Suprapubic skin (tissue), 4 donors: ENCODE data around the gene CTDNEP1. TPM values are rescaled to one million over a fixed set of nuclear protein-coding genes. Genes with fewer than 3 reads are reported as not detected.

Experiments
- DNase-seq, 2 donors: peaks; one replicate each; pipeline ENCODE4 v3.0.0-alpha.2; 2019; ENCODE audit warnings: low spot score in 2 of 2
- H3K27ac ChIP-seq: fragments of 200-600 bp; sonication (generic); one replicate; pipeline ENCODE4 v1.5.1; 2019
- H3K27me3 ChIP-seq: fragments of 200-600 bp; sonication (generic); one replicate; pipeline ENCODE4 v1.5.1; 2019
- H3K36me3 ChIP-seq: fragments of 200-600 bp; sonication (generic); one replicate; pipeline ENCODE4 v1.5.1; 2019
- H3K4me1 ChIP-seq: fragments of 200-600 bp; sonication (generic); one replicate; pipeline ENCODE4 v1.5.1; 2019
- H3K4me3 ChIP-seq: fragments of 200-600 bp; sonication (generic); one replicate; pipeline ENCODE4 v1.5.1; 2019; ENCODE audit warnings: mild to moderate bottlenecking
- H3K9me3 ChIP-seq: fragments of 200-600 bp; sonication (generic); one replicate; pipeline ENCODE4 v1.5.1; 2019
- EP300 ChIP-seq: sonication (generic); formaldehyde crosslinking; IDR thresholded peaks from one replicate; pipeline ENCODE4 v1.6.1; 2017; ENCODE audit warnings: antibody characterized with exemption
- POLR2A ChIP-seq, 2 donors: fragments of 450-650 bp; IDR thresholded peaks; one replicate each; pipeline ENCODE4 v1.6.1; 2017; ENCODE audit warnings: antibody characterized with exemption in 2 of 2, mild to moderate bottlenecking in 2 of 2, moderate library complexity in 2 of 2
- POLR2AphosphoS5 ChIP-seq, 3 donors: sonication (generic); formaldehyde crosslinking; IDR thresholded peaks; one replicate each; pipeline ENCODE4 v1.6.1; 2017; ENCODE audit warnings: antibody characterized with exemption in 3 of 3
- WGBS: methylation state at CpG from one replicate; pipeline ENCODE4 v1.1.5; 2018; 5-methylcytosine and 5-hydroxymethylcytosine counted together
- total RNA-seq, 4 donors: library from RNA; depleted of rRNA; stranded (reverse); fragments of >200 nt; gene quantifications; one replicate each; pipeline ENCODE4 v1.1.0, GENCODE V29; 2016
- TF ChIP-seq, protein P1 (sequence below), 2 donors: fragments of 200-600 bp in 1 of 2; fragments of 450-650 bp in 1 of 2; sonication (generic) in 1 of 2; IDR thresholded peaks; one replicate each; pipeline ENCODE4 v1.5.1; 2016 to 2019; ENCODE audit warnings: antibody characterized with exemption in 2 of 2, mild to moderate bottlenecking in 1 of 2, moderate library complexity in 1 of 2

The CTDNEP1 gene
- total RNA-seq, 4 donors from 2014 or later: 54.7 to 80.6 (median 72.1) TPM

DNA sequence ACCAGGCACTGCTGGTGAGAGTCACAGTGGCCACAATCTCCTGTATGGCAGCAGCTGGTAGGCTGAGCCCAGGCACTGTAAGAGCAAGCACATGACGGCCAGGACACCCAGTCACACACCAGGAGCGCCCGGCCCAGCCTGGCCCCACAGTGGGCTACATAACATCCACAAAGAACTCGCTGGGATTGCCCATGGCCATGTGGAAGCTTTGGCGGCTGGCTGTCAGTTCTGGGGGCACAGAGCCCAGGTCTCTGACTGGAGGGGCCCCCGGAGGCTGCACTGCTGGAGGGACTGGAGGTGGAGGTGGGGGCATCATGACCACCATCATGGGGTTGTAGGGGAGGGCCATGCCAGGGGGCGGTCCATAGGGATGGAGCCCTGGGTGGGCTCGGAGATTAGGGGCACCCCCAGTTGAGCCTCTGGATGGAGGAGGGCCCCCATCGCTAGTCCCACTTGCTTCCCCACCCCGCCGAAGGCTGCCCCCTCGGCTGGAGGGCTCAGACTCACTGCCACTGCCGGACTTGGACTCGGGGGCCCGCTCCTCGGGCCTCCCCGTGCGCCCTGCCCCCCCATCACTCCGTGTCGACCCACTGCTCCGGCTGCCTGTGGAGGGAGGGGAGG is 25.7 kb downstream of the CTDNEP1 start:
- Histone ChIP-seq H3K4me3 (no peak overlapping the region), H3K36me3 (peaks cover 74% of the 10 kb centered on the region), H3K4me1 (peaks cover 30% of the 10 kb centered on the region), H3K9me3 (no peaks in the 10 kb centered on the region), H3K27me3 (no peaks in the 10 kb centered on the region), H3K27ac (no peak overlapping the region)
- 79% methylated on average over 16 of the region's 21 CpGs for WGBS
- DNase-seq: no peak
- no peak for TF ChIP-seq POLR2AphosphoS5 (IDR thresholded peaks at IDR 0.05)
- TF ChIP-seq, protein P1, sequence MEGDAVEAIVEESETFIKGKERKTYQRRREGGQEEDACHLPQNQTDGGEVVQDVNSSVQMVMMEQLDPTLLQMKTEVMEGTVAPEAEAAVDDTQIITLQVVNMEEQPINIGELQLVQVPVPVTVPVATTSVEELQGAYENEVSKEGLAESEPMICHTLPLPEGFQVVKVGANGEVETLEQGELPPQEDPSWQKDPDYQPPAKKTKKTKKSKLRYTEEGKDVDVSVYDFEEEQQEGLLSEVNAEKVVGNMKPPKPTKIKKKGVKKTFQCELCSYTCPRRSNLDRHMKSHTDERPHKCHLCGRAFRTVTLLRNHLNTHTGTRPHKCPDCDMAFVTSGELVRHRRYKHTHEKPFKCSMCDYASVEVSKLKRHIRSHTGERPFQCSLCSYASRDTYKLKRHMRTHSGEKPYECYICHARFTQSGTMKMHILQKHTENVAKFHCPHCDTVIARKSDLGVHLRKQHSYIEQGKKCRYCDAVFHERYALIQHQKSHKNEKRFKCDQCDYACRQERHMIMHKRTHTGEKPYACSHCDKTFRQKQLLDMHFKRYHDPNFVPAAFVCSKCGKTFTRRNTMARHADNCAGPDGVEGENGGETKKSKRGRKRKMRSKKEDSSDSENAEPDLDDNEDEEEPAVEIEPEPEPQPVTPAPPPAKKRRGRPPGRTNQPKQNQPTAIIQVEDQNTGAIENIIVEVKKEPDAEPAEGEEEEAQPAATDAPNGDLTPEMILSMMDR (IDR thresholded peaks at IDR 0.05): no peak
- TF ChIP-seq POLR2A (IDR thresholded peaks at IDR 0.05): no peak
- no peak for TF ChIP-seq EP300

DNA sequence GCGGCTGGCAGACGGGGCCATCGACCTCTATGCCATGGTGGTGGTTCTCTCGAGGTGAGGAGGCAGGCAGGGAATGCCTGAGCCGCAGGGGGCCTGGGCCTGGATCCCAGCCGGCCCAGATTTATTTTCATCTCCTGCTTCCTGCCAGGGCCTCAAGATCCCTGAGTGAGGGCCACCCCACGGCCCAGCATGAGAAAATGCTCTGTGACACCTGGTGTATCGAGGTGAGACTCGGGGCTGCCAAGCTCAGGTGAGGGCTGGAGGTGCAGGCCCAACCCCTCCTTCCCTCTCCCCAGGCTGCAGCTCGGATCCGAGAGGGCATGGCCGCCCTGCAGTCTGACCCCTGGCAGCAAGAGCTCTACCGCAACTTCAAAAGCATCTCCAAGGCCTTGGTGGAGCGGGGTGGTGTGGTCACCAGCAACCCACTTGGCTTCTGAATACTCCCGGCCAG is 26.8 kb downstream of the CTDNEP1 start:
- H3K36me3 ChIP-seq: peaks cover 72% of the 10 kb centered on the region
- H3K27ac ChIP-seq: no peak overlapping the region
- no peak overlapping the region for H3K4me3 ChIP-seq
- DNase-seq: no peak
- peaks cover 35% of the 10 kb centered on the region for H3K4me1 ChIP-seq
- H3K27me3 ChIP-seq: no peaks in the 10 kb centered on the region
- TF ChIP-seq, protein P1 (IDR thresholded peaks at IDR 0.05): no peak
- TF ChIP-seq POLR2AphosphoS5 (IDR thresholded peaks at IDR 0.05) (no peak), POLR2A (IDR thresholded peaks at IDR 0.05) (no peak), EP300 (no peak)
- WGBS: 68% methylated on average over 8 of the region's 15 CpGs
- H3K9me3 ChIP-seq: no peaks in the 10 kb centered on the region

GRCh38 chr17:7224110-7224509 is 27.4 kb downstream of the CTDNEP1 start:
- WGBS: 74% methylated on average over 3 of the region's 10 CpGs
- no peak for TF ChIP-seq EP300
- no peak for TF ChIP-seq POLR2A (IDR thresholded peaks at IDR 0.05)
- Histone ChIP-seq H3K4me3 (no peak overlapping the region), H3K4me1 (peaks cover 41% of the 10 kb centered on the region), H3K27ac (no peak overlapping the region), H3K27me3 (no peaks in the 10 kb centered on the region), H3K36me3 (peaks cover 66% of the 10 kb centered on the region), H3K9me3 (no peaks in the 10 kb centered on the region)
- DNase-seq: no peak

GRCh38 chr17:7223375-7223774 is 28.2 kb downstream of the CTDNEP1 start:
- H3K27me3 ChIP-seq: no peaks in the 10 kb centered on the region
- H3K4me1 ChIP-seq: peaks cover 42% of the 10 kb centered on the region
- no peak overlapping the region for H3K4me3 ChIP-seq
- H3K36me3 ChIP-seq: peaks cover 62% of the 10 kb centered on the region
- DNase-seq: no peak
- H3K27ac ChIP-seq: no peak overlapping the region
- TF ChIP-seq EP300 (no peak), POLR2AphosphoS5 (IDR thresholded peaks at IDR 0.05) (no peak)
- TF ChIP-seq, protein P1 (IDR thresholded peaks at IDR 0.05): no peak
- WGBS: no CpG with 5 or more reads among the region's 4 CpGs
- H3K9me3 ChIP-seq: no peaks in the 10 kb centered on the region

DNA sequence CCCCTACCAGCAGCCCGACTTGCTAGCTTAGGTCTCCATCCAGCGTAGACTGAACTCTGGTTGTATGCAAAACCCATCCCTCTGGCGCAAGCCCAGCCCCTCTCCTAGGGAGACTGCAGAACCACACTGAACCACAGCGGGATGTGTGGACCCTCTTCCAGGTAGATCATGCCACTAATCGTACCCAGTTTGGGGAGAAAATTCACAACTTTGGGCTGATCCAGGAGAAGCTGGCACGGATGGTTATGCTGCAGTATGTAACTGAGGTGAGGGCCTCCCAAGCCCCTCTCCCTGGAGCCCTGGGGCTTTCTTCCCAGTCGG is 28.6 kb downstream of the CTDNEP1 start:
- no peak overlapping the region for H3K27ac ChIP-seq
- no peaks in the 10 kb centered on the region for H3K27me3 ChIP-seq
- peaks cover 45% of the 10 kb centered on the region for H3K4me1 ChIP-seq
- H3K9me3 ChIP-seq: no peaks in the 10 kb centered on the region
- no peak for DNase-seq
- WGBS: 76% methylated on average over 7 of the region's 7 CpGs
- TF ChIP-seq POLR2AphosphoS5 (IDR thresholded peaks at IDR 0.05) (no peak), EP300 (no peak), POLR2A (IDR thresholded peaks at IDR 0.05) (no peak)
- TF ChIP-seq, protein P1 (IDR thresholded peaks at IDR 0.05): no peak
- peaks cover 59% of the 10 kb centered on the region for H3K36me3 ChIP-seq
- no peak overlapping the region for H3K4me3 ChIP-seq
